ENCODE results near the gene TICAM1. TPM values are rescaled to one million over a fixed set of nuclear protein-coding genes. Genes with fewer than 3 reads are reported as not detected.
"Not testable (repeated sequence)": the region's sequence is repeated elsewhere in the genome, so short reads cannot be mapped to it uniquely, and the experiment has no call there.

Gene TICAM1
- polyA plus RNA-seq, 1 experiment, result 1.0 TPM

- CTCF ChIA-PET, result interaction anchor here (0.8 to 0.9 kb wide), 2 partner anchors 21 kb away, joined by 3 to 4 read pairs; no protein-coding TSS in a partner anchor
Observed at GRCh38 chr19:4830768-4831265, 695 bp downstream of the TICAM1 start.

GRCh38 chr19:4830332-4830731, 1.2 kb downstream of the TICAM1 start:
- no peaks in the 10 kb centered on the region for H3K9me3 ChIP-seq (ENCODE audit: control insufficient read depth, insufficient read depth, low read length)
- ChIA-PET POLR2A (no interaction called here), CTCF (interaction anchor here (0.9 kb wide), 1 partner anchor 20 kb away, joined by 3 read pairs; no protein-coding TSS in a partner anchor)

More at GRCh38 chr19:4830768-4831265, 695 bp downstream of the TICAM1 start:
- Histone ChIP-seq H3K27ac (ENCODE audit: low read depth, low read length) (no peak overlapping the region), H3K9me3 (ENCODE audit: control insufficient read depth, insufficient read depth, low read length) (no peaks in the 10 kb centered on the region), H3K27me3 (ENCODE audit: control insufficient read depth, insufficient read depth, low read length) (no peaks in the 10 kb centered on the region), H3K4me3 (ENCODE audit: low read depth, low read length) (peak overlapping the region; percentile 84)
- POLR2A ChIA-PET, result interaction anchor here (0.5 to 0.6 kb wide), 2 partner anchors 12 to 1542 kb away, joined by 3 to 9 read pairs; no protein-coding TSS in a partner anchor
- DNase-seq (ENCODE audit: low read depth, low spot score), result no peak
- no peak for TF ChIP-seq CTCF (IDR thresholded peaks at IDR 0.05; ENCODE audit: low read depth, low read length)

GRCh38 chr19:4829001-4829712, 2.4 kb downstream of the TICAM1 start:
- ChIA-PET POLR2A (no interaction called here), CTCF (interaction anchor here (0.7 to 1.6 kb wide), 2 partner anchors 19 to 26 kb away, joined by 4 to 10 read pairs; no protein-coding TSS in a partner anchor)
- no peak for DNase-seq (ENCODE audit: low read depth, low spot score)
- Histone ChIP-seq H3K9me3 (ENCODE audit: control insufficient read depth, insufficient read depth, low read length) (no peaks in the 10 kb centered on the region), H3K4me3 (ENCODE audit: low read depth, low read length) (no peak overlapping the region), H3K27ac (ENCODE audit: low read depth, low read length) (no peak overlapping the region), H3K27me3 (ENCODE audit: control insufficient read depth, insufficient read depth, low read length) (no peaks in the 10 kb centered on the region)
- TF ChIP-seq CTCF (IDR thresholded peaks at IDR 0.05; ENCODE audit: low read depth, low read length), result no peak

More at GRCh38 chr19:4830332-4830731, 1.2 kb downstream of the TICAM1 start:
- TF ChIP-seq CTCF (IDR thresholded peaks at IDR 0.05; ENCODE audit: low read depth, low read length), result no peak
- H3K4me3 ChIP-seq (ENCODE audit: low read depth, low read length), result peak overlapping the region; percentile 84
- no peak for DNase-seq (ENCODE audit: low read depth, low spot score)
- no peaks in the 10 kb centered on the region for H3K27me3 ChIP-seq (ENCODE audit: control insufficient read depth, insufficient read depth, low read length)
- no peak overlapping the region for H3K27ac ChIP-seq (ENCODE audit: low read depth, low read length)

GRCh38 chr19:4823577-4823976, 7.9 kb downstream of the TICAM1 start:
- CTCF ChIA-PET, result interaction anchor here (0.5 to 1.8 kb wide), 3 partner anchors 14 to 59 kb away, joined by 3 to 6 read pairs (median 4); partner anchors contain the start of gene FEM1A

GRCh38 chr19:4822354-4822753, 9.2 kb downstream of the TICAM1 start:
- DNase-seq (ENCODE audit: low read depth, low spot score); H3K4me3 ChIP-seq (ENCODE audit: low read depth, low read length); POLR2A ChIA-PET; H3K27ac ChIP-seq (ENCODE audit: low read depth, low read length); H3K9me3 ChIP-seq (ENCODE audit: control insufficient read depth, insufficient read depth, low read length); H3K27me3 ChIP-seq (ENCODE audit: control insufficient read depth, insufficient read depth, low read length): not testable (repeated sequence)
- CTCF ChIA-PET, result interaction anchor here (1.8 kb wide), 1 partner anchor 31 kb away, joined by 6 read pairs; the partner anchor contains the start of gene FEM1A

More at GRCh38 chr19:4823577-4823976, 7.9 kb downstream of the TICAM1 start:
- Histone ChIP-seq H3K9me3 (ENCODE audit: control insufficient read depth, insufficient read depth, low read length) (no peaks in the 10 kb centered on the region), H3K27ac (ENCODE audit: low read depth, low read length) (no peak overlapping the region), H3K27me3 (ENCODE audit: control insufficient read depth, insufficient read depth, low read length) (no peaks in the 10 kb centered on the region), H3K4me3 (ENCODE audit: low read depth, low read length) (no peak overlapping the region)
- POLR2A ChIA-PET, result interaction anchor here (0.7 kb wide), 1 partner anchor 99 kb away, joined by 5 read pairs; no protein-coding TSS in a partner anchor
- no peak for TF ChIP-seq CTCF (IDR thresholded peaks at IDR 0.05; ENCODE audit: low read depth, low read length)
- DNase-seq (ENCODE audit: low read depth, low spot score), result no peak
